ENCODE measurements around the gene MIER3.

MIER3 gene

GRCh38 chr5:56961746-56962145, 9.8 kb upstream of the MIER3 start:
- H3K36me3 ChIP-seq (ENCODE audit: insufficient read depth, low read length): no peaks in the 10 kb centered on the region
- H2AFZ ChIP-seq (ENCODE audit: low read length, unreplicated experiment): no peak overlapping the region
- H3K4me1 ChIP-seq (ENCODE audit: control insufficient read depth, insufficient read depth, low read length, unreplicated experiment): no peaks in the 10 kb centered on the region
- H3K27ac ChIP-seq (ENCODE audit: low read depth, low read length): no peak overlapping the region
- no peaks in the 10 kb centered on the region for H3K79me2 ChIP-seq (ENCODE audit: control insufficient read depth, insufficient read depth, low read length, unreplicated experiment)
- peaks cover 94% of the 10 kb centered on the region for H3K27me3 ChIP-seq (ENCODE audit: insufficient read depth, low read length)
- H3K4me3 ChIP-seq (ENCODE audit: low read depth, low read length): no peak overlapping the region

GRCh38 chr5:56959326-56959725, 7.4 kb upstream of the MIER3 start:
- Histone ChIP-seq H3K36me3 (ENCODE audit: insufficient read depth, low read length) (no peaks in the 10 kb centered on the region), H3K79me2 (ENCODE audit: control insufficient read depth, insufficient read depth, low read length, unreplicated experiment) (no peaks in the 10 kb centered on the region), H3K4me1 (ENCODE audit: control insufficient read depth, insufficient read depth, low read length, unreplicated experiment) (no peaks in the 10 kb centered on the region), H3K4me3 (ENCODE audit: low read depth, low read length) (no peak overlapping the region), H3K27me3 (ENCODE audit: insufficient read depth, low read length) (peaks cover 94% of the 10 kb centered on the region), H3K27ac (ENCODE audit: low read depth, low read length) (no peak overlapping the region), H2AFZ (ENCODE audit: low read length, unreplicated experiment) (no peak overlapping the region)

GRCh38 chr5:56958595-56958994, 6.7 kb upstream of the MIER3 start:
- Histone ChIP-seq H3K79me2 (ENCODE audit: control insufficient read depth, insufficient read depth, low read length, unreplicated experiment) (no peaks in the 10 kb centered on the region), H3K36me3 (ENCODE audit: insufficient read depth, low read length) (no peaks in the 10 kb centered on the region), H3K27ac (ENCODE audit: low read depth, low read length) (no peak overlapping the region), H3K27me3 (ENCODE audit: insufficient read depth, low read length) (peaks cover 93% of the 10 kb centered on the region), H2AFZ (ENCODE audit: low read length, unreplicated experiment) (no peak overlapping the region), H3K4me1 (ENCODE audit: control insufficient read depth, insufficient read depth, low read length, unreplicated experiment) (no peaks in the 10 kb centered on the region), H3K4me3 (ENCODE audit: low read depth, low read length) (no peak overlapping the region)

- Histone ChIP-seq H3K36me3 (ENCODE audit: insufficient read depth, low read length) (no peaks in the 10 kb centered on the region), H3K79me2 (ENCODE audit: control insufficient read depth, insufficient read depth, low read length, unreplicated experiment) (peaks cover 28% of the 10 kb centered on the region), H3K4me3 (ENCODE audit: low read depth, low read length) (no peak overlapping the region), H3K27me3 (ENCODE audit: insufficient read depth, low read length) (peaks cover 51% of the 10 kb centered on the region), H3K27ac (ENCODE audit: low read depth, low read length) (no peak overlapping the region), H2AFZ (ENCODE audit: low read length, unreplicated experiment) (no peak overlapping the region), H3K4me1 (ENCODE audit: control insufficient read depth, insufficient read depth, low read length, unreplicated experiment) (peaks cover 3% of the 10 kb centered on the region)
Measured at GRCh38 chr5:56954262-56954661, 2.3 kb upstream of the MIER3 start.

GRCh38 chr5:56951126-56951945, 587 bp downstream of the MIER3 start:
- peak overlapping the region; percentile 91 for H2AFZ ChIP-seq (ENCODE audit: low read length, unreplicated experiment)
- peaks cover 22% of the 10 kb centered on the region for H3K27me3 ChIP-seq (ENCODE audit: insufficient read depth, low read length)
- peaks cover 2% of the 10 kb centered on the region; the same call in 1 of the 2 replicates for H3K36me3 ChIP-seq (ENCODE audit: insufficient read depth, low read length)
- peak overlapping the region; percentile 50 for H3K27ac ChIP-seq (ENCODE audit: low read depth, low read length)
- H3K4me3 ChIP-seq (ENCODE audit: low read depth, low read length): peak overlapping the region; percentile 91
- H3K79me2 ChIP-seq (ENCODE audit: control insufficient read depth, insufficient read depth, low read length, unreplicated experiment): peaks cover 41% of the 10 kb centered on the region
- peaks cover 3% of the 10 kb centered on the region for H3K4me1 ChIP-seq (ENCODE audit: control insufficient read depth, insufficient read depth, low read length, unreplicated experiment)

- Histone ChIP-seq H3K27ac (ENCODE audit: low read depth, low read length) (peak overlapping the region; percentile 50), H3K4me3 (ENCODE audit: low read depth, low read length) (peak overlapping the region; percentile 91), H2AFZ (ENCODE audit: low read length, unreplicated experiment) (peak overlapping the region; percentile 23), H3K4me1 (ENCODE audit: control insufficient read depth, insufficient read depth, low read length, unreplicated experiment) (peaks cover 3% of the 10 kb centered on the region), H3K79me2 (ENCODE audit: control insufficient read depth, insufficient read depth, low read length, unreplicated experiment) (peaks cover 46% of the 10 kb centered on the region), H3K27me3 (ENCODE audit: insufficient read depth, low read length) (peaks cover 16% of the 10 kb centered on the region), H3K36me3 (ENCODE audit: insufficient read depth, low read length) (peaks cover 3% of the 10 kb centered on the region; the same call in 1 of the 2 replicates)
Measured at GRCh38 chr5:56950626-56951125, 1.2 kb downstream of the MIER3 start.

GRCh38 chr5:56947052-56947451, 4.9 kb downstream of the MIER3 start:
- Histone ChIP-seq H3K79me2 (ENCODE audit: control insufficient read depth, insufficient read depth, low read length, unreplicated experiment) (peaks cover 41% of the 10 kb centered on the region), H3K27ac (ENCODE audit: low read depth, low read length) (no peak overlapping the region), H2AFZ (ENCODE audit: low read length, unreplicated experiment) (no peak overlapping the region), H3K4me1 (ENCODE audit: control insufficient read depth, insufficient read depth, low read length, unreplicated experiment) (peaks cover 3% of the 10 kb centered on the region), H3K4me3 (ENCODE audit: low read depth, low read length) (no peak overlapping the region), H3K36me3 (ENCODE audit: insufficient read depth, low read length) (peaks cover 14% of the 10 kb centered on the region), H3K27me3 (ENCODE audit: insufficient read depth, low read length) (no peaks in the 10 kb centered on the region)

- Histone ChIP-seq H3K36me3 (ENCODE audit: insufficient read depth, low read length) (peaks cover 24% of the 10 kb centered on the region; the same call in 1 of the 2 replicates), H2AFZ (ENCODE audit: low read length, unreplicated experiment) (no peak overlapping the region), H3K4me1 (ENCODE audit: control insufficient read depth, insufficient read depth, low read length, unreplicated experiment) (no peaks in the 10 kb centered on the region), H3K27me3 (ENCODE audit: insufficient read depth, low read length) (no peaks in the 10 kb centered on the region), H3K4me3 (ENCODE audit: low read depth, low read length) (no peak overlapping the region), H3K79me2 (ENCODE audit: control insufficient read depth, insufficient read depth, low read length, unreplicated experiment) (peaks cover 5% of the 10 kb centered on the region), H3K27ac (ENCODE audit: low read depth, low read length) (no peak overlapping the region)
Measured at GRCh38 chr5:56941981-56942380, 9.9 kb downstream of the MIER3 start.

GRCh38 chr5:56938858-56939257, 13.1 kb downstream of the MIER3 start:
- H3K27ac ChIP-seq (ENCODE audit: low read depth, low read length): no peak overlapping the region
- H3K4me1 ChIP-seq (ENCODE audit: control insufficient read depth, insufficient read depth, low read length, unreplicated experiment): no peaks in the 10 kb centered on the region
- H3K36me3 ChIP-seq (ENCODE audit: insufficient read depth, low read length): peaks cover 35% of the 10 kb centered on the region
- H2AFZ ChIP-seq (ENCODE audit: low read length, unreplicated experiment): no peak overlapping the region
- no peaks in the 10 kb centered on the region for H3K27me3 ChIP-seq (ENCODE audit: insufficient read depth, low read length)
- no peak overlapping the region for H3K4me3 ChIP-seq (ENCODE audit: low read depth, low read length)
- H3K79me2 ChIP-seq (ENCODE audit: control insufficient read depth, insufficient read depth, low read length, unreplicated experiment): no peaks in the 10 kb centered on the region

GRCh38 chr5:56934325-56934724, 17.6 kb downstream of the MIER3 start:
- Histone ChIP-seq H3K4me1 (ENCODE audit: control insufficient read depth, insufficient read depth, low read length, unreplicated experiment) (no peaks in the 10 kb centered on the region), H3K79me2 (ENCODE audit: control insufficient read depth, insufficient read depth, low read length, unreplicated experiment) (no peaks in the 10 kb centered on the region), H3K36me3 (ENCODE audit: insufficient read depth, low read length) (peaks cover 50% of the 10 kb centered on the region), H2AFZ (ENCODE audit: low read length, unreplicated experiment) (no peak overlapping the region), H3K27ac (ENCODE audit: low read depth, low read length) (no peak overlapping the region), H3K27me3 (ENCODE audit: insufficient read depth, low read length) (no peaks in the 10 kb centered on the region), H3K4me3 (ENCODE audit: low read depth, low read length) (no peak overlapping the region)

GRCh38 chr5:56922922-56923321, 29.0 kb downstream of the MIER3 start:
- Histone ChIP-seq H3K4me1 (ENCODE audit: control insufficient read depth, insufficient read depth, low read length, unreplicated experiment) (no peaks in the 10 kb centered on the region), H3K27me3 (ENCODE audit: insufficient read depth, low read length) (no peaks in the 10 kb centered on the region), H3K27ac (ENCODE audit: low read depth, low read length) (no peak overlapping the region), H3K36me3 (ENCODE audit: insufficient read depth, low read length) (peaks cover 55% of the 10 kb centered on the region), H2AFZ (ENCODE audit: low read length, unreplicated experiment) (no peak overlapping the region), H3K4me3 (ENCODE audit: low read depth, low read length) (no peak overlapping the region), H3K79me2 (ENCODE audit: control insufficient read depth, insufficient read depth, low read length, unreplicated experiment) (no peaks in the 10 kb centered on the region)
